NCI-H1436 treated with DMSO at 0.1 percent for 48 hours (cell line): ENCODE data around the gene MSGN1.

Source experiments
- DNase-seq: peaks from one replicate; lab custom pipeline; 2025; lab: John Stamatoyannopoulos, UW

MSGN1 gene, protein sequence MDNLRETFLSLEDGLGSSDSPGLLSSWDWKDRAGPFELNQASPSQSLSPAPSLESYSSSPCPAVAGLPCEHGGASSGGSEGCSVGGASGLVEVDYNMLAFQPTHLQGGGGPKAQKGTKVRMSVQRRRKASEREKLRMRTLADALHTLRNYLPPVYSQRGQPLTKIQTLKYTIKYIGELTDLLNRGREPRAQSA

DNA sequence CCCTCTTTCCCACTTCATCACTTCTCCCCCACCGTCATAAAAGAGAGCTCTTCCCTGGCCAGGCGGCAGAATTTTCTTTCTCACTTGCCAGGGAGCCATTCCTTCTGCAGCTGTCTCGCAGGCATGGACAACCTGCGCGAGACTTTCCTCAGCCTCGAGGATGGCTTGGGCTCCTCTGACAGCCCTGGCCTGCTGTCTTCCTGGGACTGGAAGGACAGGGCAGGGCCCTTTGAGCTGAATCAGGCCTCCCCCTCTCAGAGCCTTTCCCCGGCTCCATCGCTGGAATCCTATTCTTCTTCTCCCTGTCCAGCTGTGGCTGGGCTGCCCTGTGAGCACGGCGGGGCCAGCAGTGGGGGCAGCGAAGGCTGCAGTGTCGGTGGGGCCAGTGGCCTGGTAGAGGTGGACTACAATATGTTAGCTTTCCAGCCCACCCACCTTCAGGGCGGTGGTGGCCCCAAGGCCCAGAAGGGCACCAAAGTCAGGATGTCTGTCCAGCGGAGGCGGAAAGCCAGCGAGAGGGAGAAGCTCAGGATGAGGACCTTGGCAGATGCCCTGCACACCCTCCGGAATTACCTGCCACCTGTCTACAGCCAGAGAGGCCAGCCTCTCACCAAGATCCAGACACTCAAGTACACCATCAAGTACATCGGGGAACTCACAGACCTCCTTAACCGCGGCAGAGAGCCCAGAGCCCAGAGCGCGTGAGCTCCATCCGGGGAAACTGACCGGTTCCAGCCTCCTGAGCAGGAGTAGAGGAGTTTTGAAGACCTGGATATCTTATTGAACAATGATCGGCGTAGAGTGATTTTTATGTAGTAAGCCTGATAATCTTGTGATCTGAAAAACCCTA lies at the start of gene MSGN1:
MSGN1 (plus strand) TSS at position 65 of the 850 bp plus-strand sequence; CDS start at position 124, 59 bp downstream.
- DNase-seq, result no peak

DNA sequence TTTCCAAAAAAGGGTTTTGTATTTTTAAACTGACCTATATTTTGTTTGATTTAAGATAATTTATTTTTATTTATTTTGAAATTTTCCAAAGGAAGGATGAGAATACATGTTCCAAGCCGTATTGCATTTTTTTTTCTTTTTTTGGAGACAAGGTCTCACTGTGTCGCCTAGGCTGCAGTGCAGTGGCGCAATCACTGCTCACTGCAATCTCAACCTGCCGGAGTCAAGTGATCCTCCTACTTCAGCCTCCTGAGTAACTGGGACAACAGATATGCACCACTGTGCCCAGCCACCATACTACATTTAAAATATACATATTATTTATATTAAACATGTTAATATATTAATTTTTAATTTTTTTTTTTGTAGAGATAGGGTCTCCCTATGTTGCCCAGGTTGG lies 47.4 kb upstream of the MSGN1 start:
- DNase-seq, result no peak

DNA sequence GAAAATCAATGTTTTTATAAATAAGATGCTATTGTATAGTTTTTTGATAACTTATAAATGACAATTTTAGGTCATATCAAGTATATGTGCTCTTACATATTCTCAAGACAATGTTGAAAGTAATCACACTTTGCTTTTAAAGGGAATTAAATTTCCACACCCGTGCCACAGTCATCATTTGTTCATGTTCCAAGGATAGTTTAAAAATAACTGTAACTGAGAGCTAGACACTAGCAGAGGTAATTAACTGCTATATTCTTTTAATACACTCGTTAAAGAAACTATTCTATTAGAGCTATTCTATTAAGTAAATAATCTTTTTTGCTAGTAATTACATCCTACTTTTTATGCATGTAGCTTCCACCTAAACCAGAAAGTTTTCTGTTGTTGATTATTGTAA lies 44.3 kb upstream of the MSGN1 start:
- DNase-seq, result no peak

DNA sequence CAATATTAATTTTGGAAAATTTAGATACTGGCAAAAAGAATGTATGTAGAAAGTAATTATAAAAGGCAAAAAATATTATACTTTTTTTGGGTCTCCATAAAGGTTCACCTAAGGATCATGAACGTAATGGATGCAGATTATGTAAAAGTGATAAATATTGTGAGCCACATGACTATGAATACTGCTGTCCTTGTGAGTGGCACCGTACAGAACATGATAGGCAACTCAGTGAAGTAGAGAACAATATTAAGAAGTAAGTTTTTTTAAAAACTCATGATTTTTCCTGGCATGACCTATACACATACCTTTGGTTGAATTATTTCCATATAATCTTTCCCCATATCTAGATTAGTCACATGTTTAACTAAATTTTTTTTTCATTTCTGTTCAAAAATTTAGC lies 43.7 kb upstream of the MSGN1 start:
- no peak for DNase-seq

DNA sequence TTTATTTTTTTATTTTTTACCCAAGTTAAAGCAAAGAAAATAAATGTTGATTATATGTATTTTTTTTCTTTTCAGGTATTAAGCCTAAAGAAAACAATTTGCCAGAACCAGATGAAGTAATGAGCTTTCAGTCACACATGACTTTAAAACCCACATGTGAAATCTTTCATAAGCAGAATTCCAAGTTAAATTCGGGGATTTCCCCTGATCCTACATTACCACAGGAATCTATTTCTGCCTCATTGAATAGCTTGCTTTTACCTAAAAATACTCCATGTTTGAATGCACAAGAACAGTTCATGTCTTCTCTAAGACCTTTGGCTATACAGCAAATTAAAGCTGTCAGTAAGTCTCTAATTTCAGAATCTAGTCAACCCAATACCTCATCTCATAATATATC lies 35.7 kb upstream of the MSGN1 start:
- no peak for DNase-seq

DNA sequence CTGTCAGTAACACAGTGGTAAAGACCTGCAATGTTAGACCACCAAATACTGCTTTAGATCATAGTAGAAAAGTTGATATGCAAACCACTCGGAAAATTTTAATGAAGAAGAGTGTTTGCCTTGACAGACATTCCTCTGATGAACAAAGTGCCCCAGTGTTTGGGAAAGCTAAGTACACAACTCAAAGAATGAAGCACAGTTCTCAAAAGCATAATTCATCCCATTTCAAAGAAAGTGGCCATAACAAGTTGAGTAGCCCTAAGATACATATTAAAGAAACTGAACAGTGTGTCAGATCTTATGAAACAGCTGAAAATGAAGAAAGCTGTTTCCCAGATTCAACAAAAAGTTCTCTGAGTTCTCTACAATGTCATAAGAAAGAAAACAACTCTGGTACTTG lies 34.8 kb upstream of the MSGN1 start:
- no peak for DNase-seq

DNA sequence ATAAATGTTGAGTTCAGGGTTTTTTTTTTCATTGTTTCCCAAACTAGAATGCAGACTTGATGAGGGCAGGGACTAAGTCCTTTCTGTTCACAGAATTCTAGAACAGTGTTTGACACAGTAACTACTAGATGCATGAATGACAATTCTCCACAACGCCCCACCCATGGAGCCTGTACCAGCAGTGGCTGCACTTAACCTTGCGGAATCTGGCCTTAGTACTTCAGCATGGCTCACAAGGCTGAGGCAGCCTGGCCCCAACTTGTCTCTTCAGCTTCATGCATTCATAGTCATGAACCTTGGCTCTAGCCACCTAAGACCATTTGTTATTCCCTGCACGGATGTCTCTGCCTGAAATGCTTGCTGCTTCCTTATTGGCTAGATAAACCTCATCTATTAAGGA lies 29.5 kb upstream of the MSGN1 start:
- DNase-seq, result no peak

DNA sequence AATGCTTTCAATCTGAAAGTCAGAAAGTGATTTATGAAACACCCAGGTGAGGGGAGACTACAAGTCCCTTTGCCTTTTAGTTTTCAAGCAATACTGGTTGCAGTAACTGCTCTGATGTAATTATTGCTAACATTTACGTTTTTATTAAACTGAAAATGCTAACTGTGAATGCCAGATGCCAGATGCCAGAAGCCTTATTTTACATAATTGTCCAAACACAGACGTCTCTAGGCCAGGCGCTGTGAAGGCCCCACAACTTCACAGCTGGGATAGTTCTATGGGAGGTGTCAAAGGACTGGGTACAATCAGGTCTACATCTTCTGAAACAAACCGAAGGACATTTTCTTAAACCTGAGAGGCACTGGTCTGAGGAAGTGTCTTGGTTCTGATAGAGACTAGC lies 27.5 kb upstream of the MSGN1 start:
- no peak for DNase-seq

DNA sequence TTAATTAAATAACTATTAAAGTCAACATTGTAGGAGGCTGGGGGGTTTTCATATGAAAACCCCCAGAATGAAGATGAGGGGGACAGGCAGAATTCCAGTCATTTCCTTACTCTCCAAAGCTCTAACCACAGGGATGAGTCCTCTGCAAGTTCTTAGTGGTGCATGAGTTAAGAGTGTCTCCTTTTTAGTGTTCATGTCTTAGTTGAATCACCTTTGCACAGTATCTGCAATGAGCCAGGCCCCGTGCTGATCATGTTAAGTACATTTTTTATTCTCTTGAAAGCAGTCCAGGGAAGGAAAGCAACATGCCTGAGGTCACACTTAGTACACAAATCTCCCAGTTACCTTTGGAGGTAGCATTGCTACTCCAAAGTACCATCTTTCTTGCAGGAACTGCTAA lies 25.7 kb upstream of the MSGN1 start:
- no peak for DNase-seq

DNA sequence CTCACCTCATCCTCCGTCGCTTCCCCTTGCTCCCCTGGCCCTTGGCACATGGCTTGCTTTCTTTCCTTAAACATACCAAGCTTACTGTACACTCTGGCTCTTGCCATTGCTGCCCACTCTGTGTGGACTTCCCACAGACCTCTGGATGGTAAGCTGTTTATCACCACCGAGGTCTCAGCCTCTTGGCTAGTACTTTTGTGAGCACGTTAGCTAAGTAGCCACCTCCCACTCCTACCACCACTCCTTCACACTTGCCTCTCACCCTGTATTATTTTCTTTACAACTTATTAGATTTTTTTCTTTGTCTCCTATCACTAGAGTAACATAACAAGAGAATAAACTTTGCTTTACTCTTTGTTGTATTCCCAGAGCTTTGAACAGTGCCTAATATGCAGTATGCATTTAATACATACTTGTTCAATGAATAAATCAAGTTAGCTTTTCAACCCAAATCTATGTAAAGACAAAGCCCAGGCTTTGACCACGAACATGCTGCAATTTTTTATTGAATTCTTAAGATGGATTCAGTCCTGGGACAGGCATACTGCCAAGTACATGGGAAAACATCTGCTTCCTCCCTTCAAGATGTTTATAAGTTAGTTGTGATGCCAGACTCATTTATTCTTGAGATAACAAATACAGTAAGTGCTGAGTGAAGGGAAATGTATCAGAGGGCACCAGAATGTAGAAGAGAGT lies 25.0 kb upstream of the MSGN1 start:
- no peak for DNase-seq

DNA sequence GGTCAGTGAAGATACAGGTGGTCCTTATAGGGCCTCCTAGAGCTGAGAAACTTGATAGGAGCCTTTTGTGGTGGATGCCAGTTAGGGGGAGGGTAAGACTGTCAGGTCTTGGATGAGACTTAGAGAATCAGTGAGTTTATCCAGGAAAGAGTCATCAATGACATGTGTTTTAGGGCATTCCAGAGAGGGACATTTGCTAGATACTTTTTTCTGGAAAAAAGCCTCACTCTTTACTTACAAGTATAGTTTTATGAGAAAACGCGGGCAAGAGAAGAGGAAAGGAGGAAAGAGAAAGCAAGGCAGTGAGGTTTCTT lies 24.5 kb upstream of the MSGN1 start:
- DNase-seq, result no peak

DNA sequence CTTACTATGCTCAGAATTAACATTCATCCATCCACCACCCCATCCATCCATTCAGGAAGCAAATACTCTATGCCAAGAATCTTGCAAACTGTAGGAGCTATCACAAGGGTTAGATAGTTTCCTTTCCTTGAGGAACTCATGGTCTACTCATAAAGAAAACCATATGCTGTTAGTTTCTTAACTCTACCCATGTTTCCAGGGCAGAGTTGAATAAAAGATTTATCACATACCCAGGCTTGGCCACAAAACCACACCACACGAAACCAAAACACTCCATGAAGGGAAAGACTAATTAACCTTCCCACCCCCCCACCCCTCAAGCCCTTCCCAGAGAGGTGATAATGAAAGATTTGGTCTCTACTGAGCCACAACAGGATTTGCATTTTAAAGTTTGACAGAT lies 23.7 kb upstream of the MSGN1 start:
- no peak for DNase-seq

DNA sequence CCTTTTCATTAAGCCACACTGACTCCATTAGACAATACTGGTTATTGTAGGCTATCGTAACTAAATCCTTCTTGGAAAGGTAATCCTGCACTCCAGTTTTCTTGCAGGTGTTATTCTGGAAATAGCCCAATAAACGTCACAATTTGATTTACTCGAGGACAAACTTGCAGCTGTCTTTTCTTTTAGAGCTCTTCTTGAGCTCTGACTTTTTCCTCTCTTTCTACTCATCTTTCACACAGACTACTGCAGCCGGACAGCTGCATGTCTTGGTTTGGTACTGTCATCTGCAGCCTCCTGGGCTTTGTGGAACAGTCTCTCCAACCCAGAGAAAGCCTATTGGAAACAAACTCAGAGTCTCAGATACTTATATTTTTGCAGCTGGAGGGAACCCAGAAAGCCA lies 23.0 kb upstream of the MSGN1 start:
- DNase-seq, result no peak

DNA sequence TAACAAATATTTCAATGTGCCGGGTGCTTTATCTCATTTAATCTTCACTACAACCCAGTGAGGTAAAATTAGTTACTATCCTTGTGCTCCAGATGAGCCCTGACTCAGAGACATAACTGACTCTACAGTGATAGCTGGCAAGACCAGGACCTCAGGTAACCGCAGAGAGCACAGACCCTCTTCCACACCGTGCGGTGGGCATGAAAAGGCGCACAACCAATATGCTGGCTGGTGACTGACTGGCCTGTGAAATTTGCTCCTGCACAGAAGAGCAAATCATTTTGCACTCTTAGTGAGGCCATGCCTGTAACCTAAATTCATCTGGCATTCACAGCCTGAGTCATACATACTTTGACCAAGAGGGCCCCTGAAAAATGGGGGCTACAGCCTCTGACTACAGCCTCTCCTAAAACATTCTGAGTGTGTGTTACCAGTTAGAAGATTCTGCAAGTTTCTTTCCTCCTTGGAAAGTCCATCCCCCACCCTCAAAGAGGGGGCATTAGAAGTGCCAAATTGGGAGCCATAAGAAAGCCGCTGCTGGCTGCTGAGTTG lies 22.4 kb upstream of the MSGN1 start:
- no peak for DNase-seq

DNA sequence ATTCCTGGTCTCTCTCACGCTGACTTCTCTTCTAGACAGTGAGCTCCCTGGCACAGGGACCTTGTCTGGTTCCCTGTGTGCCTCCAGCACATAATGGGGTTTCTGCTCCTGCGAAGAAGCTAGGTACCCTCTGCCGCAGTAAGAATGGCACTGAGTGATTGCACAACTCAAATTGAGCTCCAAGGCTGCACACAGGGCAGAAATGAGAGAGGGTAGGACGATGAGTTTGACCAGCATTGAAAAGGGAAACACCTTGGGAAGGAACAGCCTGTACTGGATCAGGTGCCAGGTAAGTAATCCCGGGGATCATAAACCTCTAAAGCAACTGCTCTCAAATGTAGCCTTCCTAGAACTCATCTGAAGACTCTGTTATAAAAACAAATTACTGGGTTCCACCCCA lies 21.0 kb upstream of the MSGN1 start:
- DNase-seq, result no peak

DNA sequence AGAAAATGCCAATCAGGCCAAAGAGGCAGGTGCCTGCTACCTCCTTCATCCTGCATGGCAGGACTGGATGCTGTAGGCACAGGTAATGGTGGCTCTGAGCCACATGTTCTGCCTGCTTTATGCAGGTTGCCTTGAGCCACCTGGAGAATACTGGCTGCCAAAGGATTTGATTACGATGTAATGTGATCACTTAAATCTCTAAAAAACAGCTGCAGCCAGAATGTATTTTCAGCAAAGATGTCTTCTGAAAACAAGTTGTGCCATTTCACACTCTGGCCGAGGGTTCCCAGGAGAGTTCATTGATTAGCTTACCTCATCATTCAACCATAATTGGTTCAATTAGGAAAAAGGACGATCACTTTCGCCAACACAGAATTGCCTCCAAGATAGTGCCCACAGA lies 17.9 kb upstream of the MSGN1 start:
- no peak for DNase-seq

DNA sequence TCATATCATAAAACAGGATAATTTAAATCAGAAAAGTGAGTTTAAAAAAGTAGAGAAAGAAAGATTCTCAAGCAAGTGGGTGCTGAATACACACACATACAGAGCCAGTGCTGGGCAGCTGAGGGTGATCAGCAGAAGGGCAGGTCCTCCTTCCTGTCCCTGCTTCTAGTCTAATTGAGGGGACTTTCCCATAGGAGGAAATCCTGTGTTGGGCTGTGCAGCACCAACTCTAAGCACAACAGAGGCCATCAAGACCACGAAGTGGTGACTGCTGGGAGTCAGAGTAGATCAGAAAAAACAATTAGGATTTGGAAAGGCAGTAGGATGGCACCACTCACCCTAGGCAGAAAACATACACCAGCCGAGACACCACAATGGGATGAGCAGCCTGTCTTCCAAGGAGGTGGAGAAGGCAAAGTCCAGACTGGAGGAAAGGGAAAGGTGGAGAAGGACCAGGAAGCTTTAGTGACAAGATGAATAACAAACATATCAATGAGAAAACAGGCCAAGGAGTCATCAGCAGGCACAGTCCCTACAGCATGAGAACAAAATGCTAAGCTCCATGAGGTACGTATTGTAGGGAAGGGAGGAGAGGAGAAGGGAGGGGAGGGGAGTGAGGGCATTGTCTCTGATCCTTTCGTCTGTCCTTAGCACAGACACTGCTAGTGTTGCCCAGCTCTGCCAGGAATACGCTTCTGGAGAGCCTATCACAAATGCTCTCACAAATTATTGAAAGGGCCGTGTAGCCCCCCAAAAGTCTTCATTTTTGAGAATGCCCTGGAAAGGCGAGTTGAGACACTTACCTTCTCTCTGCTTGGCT lies 16.7 kb upstream of the MSGN1 start:
- no peak for DNase-seq

DNA sequence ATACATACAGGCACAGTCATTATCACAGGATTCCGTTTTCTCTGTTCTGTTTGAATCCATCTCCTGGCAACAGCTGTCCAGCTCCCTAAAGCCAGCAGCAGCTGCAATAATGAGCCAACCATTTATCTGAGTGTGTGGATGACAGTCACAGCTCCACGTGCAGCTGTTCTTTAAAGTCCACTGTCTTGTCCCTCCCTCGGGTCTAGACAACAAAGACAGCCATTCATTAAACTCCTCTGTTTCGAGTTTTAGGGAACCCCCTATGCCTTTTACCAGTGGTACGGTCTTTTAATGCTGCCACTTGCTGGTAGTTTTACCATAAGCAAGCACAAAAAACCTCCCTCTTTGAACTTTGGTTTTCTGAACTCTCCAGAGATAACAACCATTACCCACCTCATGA lies 16.0 kb upstream of the MSGN1 start:
- no peak for DNase-seq

DNA sequence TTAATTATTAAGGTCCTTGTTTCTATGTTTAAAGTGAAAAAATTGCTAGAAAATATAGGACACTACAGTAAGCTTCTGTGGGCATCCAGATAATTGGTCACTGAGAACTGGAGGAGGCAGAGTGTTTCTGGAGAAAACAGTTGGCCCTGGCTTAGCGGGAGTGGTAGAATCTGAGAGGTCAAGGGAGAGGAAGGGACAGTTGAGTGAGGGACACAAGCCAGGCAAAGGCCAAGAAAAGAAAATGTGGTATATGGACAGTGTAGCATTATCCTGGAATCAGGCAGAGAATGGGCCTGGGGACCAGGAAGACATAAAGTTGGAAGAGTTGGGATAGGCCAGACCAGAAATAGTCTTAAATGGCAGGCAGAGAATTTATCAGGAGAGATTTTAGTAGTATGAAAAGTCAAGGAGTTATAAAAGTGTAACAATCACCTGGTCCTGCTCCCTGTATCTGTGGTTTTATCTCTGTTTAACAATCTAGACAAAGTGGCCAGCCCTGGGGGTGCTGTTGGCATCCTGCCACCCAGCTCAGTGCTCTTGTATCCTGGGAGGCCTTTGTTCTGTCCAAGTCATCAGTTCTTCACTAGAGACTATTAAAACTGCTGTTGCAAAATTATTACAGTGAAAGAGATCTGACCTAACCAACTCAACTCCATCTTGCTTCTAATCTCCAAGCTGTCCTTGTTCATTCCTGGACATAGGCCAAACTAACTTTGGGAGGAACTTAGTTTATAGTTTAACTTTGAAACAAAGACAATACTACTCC lies 15.4 kb upstream of the MSGN1 start:
- DNase-seq, result no peak

DNA sequence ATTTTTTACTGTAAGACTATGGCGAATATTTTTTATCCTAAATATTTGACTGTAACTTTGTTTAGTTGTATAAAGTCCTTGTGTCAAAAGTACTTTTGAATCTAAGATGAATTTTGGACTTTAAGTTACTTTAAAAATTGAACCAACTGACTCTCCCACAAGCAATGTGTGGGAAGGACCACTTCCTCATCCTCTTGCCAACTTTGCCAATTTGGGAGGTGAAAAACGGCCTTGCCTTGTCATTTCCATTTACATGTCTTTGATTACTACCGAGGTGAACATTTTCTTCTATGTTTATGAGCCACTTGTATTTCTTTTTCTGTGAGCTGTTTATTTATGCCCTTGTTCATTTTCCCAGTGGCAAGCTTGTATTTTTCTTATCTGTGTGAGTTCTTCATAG lies 12.8 kb upstream of the MSGN1 start:
- DNase-seq, result no peak

DNA sequence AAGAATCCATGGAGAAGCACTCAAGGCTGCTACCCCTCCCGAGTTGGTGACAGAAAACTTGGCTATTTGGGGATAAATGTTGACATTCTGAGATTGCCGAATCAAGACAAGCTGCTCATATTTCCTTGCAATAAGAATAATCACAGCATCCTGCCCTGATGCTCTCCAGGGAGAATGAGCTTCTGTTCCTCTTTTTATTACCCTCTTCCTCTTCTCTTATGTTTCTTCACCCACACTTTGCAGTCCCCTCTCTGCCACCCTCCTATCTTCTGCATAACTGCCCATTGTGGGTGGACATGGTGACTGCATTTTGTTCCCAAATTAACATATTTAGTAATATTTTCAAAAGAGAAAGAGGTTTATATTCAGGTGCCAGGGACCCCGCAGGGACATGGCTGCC lies 11.9 kb upstream of the MSGN1 start:
- DNase-seq, result no peak

DNA sequence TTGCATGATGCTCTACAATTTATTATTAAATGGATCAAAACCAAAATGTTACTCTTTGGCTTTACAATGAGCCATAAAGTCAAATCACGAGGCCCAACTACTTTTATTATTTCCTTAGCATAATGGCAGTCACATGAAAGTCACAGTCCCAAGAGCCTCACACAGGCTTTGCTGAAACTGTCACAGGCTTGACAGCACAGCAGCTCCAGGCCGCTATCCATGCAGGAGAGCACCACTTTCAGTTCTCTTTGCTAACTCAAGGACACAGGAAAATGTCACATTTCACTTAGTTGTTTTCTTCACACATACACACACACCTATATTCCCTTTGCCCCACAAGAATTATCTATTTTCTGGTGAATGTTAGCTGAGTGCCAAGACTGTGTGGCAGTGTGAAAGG lies 11.1 kb upstream of the MSGN1 start:
- no peak for DNase-seq
